Panc1 (cell line): ENCODE data around the gene NR1H3.

Source experiments
- POLR2AphosphoS5 ChIP-seq: IDR thresholded peaks from 2 replicates; pipeline ENCODE4 v1.6.1; 2012; ENCODE audit warnings: mild to moderate bottlenecking, low read depth, low read length, moderate library complexity
- SIN3A ChIP-seq: IDR thresholded peaks from 2 replicates; pipeline ENCODE4 v1.6.1; 2012; ENCODE audit warnings: low read depth, mild to moderate bottlenecking, low read length, moderate library complexity, borderline replicate concordance; ENCODE audit not compliant: insufficient read depth
- TF ChIP-seq, protein P1 (sequence below): fragments of 450-650 bp; IDR thresholded peaks from 2 replicates; pipeline ENCODE4 v1.5.1; 2017; ENCODE audit warnings: mild to moderate bottlenecking

DNA sequence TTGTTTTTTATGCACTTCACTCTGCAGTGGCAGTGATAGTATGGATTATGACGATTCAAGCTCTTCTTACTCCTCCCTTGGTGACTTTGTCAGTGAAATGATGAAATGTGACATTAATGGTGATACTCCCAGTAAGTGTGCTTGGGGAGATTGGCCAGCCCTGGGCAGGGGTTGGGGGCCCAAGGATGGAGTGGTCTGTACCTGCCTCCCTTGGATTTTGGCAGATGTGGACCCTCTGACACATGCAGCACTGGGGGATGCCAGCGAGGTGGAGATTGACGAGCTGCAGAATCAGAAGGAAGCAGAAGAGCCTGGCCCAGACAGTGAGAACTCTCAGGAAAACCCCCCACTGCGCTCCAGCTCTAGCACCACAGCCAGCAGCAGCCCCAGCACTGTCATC lies 26.4 kb downstream of the NR1H3 start:
- TF ChIP-seq, protein P1, sequence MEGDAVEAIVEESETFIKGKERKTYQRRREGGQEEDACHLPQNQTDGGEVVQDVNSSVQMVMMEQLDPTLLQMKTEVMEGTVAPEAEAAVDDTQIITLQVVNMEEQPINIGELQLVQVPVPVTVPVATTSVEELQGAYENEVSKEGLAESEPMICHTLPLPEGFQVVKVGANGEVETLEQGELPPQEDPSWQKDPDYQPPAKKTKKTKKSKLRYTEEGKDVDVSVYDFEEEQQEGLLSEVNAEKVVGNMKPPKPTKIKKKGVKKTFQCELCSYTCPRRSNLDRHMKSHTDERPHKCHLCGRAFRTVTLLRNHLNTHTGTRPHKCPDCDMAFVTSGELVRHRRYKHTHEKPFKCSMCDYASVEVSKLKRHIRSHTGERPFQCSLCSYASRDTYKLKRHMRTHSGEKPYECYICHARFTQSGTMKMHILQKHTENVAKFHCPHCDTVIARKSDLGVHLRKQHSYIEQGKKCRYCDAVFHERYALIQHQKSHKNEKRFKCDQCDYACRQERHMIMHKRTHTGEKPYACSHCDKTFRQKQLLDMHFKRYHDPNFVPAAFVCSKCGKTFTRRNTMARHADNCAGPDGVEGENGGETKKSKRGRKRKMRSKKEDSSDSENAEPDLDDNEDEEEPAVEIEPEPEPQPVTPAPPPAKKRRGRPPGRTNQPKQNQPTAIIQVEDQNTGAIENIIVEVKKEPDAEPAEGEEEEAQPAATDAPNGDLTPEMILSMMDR, result no peak
- no peak for TF ChIP-seq POLR2AphosphoS5
- no peak for TF ChIP-seq SIN3A
